HG03095 (cell line): Measurements from ENCODE around the gene NME5.
"Not testable (repeated sequence)": the region's sequence is repeated elsewhere in the genome, so short reads cannot be mapped to it uniquely, and the experiment has no call there.

Source experiments
- ATAC-seq: cut with Tn5 transposase; IDR thresholded peaks from one replicate; pipeline ENCODE4 v1.9.1; 2021; ENCODE audit warnings: moderate library complexity; ENCODE audit not compliant: unreplicated experiment

Gene NME5, protein sequence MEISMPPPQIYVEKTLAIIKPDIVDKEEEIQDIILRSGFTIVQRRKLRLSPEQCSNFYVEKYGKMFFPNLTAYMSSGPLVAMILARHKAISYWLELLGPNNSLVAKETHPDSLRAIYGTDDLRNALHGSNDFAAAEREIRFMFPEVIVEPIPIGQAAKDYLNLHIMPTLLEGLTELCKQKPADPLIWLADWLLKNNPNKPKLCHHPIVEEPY

GRCh38 chr5:138138949-138139780 is at the start of gene NME5:
NME5 (minus strand) TSS chr5:138139428; CDS start chr5:138138780, 648 bp downstream.
- no peak for ATAC-seq

DNA sequence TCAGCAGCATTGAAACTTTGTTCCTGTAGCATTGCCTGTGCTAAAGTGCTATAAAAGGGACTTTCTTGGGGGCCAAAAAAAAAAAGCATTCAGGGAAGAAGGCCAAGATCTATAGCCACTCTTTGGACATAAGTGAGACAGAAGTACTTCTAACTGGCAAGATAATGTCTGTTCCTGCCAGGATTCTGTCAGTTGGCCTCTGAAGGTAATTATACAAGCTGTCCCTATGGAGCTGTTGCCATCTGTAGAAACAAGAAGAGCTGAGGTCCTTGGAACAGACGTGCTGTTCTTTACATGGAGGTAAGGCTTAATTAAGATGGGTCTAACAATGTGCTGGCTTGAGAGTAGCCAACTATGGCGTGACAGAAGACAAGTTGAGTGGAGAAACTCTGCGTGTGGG is 49.4 kb upstream of the NME5 start:
- ATAC-seq = no peak

GRCh38 chr5:138186002-138186447 is 46.8 kb upstream of the NME5 start:
- ATAC-seq = peak; percentile 53

GRCh38 chr5:138182808-138183207 is 43.6 kb upstream of the NME5 start:
- no peak for ATAC-seq

DNA sequence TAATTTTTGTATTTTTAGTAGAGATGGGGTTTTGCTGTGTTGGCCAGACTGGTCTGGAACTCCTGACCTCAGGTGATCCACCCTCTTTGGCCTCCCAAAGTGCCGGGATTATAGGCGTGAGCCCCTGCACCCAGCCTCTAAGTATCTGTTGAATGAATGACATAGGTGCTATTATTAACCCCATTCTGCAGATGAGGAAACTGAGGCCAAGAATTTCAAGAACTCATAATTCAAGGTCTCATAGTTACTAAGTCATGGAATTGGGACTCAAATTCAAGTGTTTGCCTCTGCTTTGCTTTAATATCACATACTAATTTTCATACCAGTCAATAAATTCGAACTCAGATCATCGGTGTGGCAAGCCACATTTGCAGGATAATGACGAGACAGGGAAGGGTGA is 41.6 kb upstream of the NME5 start:
- no peak for ATAC-seq

DNA sequence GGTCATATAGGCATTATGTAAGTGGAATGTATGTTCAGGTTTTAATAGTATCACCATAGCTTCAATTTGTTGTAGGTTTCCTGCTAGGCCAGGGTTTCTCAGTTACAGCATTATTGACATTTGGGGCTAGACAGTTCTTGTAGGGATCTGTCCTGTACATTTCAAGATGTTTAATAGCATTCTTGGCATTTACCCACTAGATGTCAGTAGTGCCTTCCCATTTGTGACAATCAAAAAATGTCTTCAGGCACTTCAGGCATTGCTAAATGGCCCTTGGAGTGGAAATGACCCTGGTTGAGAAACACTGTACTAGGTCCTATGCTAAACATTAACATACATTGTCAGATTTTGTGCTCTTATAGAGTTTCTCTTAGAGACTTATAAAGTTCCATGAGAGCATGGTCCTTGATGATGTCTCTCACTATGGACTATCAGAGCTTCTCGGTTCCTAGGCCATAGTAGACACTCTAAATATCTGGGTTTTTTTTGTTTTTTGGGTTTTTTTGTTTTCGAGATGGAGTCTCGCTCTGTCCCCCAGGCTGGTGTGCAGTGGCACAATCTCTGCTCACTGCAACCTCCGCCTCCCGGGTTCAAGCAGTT is 41.1 kb upstream of the NME5 start:
- ATAC-seq = no peak

- no peak for ATAC-seq
These were observed 40.1 kb upstream of the NME5 start for GRCh38 chr5:138179277-138179857.

DNA sequence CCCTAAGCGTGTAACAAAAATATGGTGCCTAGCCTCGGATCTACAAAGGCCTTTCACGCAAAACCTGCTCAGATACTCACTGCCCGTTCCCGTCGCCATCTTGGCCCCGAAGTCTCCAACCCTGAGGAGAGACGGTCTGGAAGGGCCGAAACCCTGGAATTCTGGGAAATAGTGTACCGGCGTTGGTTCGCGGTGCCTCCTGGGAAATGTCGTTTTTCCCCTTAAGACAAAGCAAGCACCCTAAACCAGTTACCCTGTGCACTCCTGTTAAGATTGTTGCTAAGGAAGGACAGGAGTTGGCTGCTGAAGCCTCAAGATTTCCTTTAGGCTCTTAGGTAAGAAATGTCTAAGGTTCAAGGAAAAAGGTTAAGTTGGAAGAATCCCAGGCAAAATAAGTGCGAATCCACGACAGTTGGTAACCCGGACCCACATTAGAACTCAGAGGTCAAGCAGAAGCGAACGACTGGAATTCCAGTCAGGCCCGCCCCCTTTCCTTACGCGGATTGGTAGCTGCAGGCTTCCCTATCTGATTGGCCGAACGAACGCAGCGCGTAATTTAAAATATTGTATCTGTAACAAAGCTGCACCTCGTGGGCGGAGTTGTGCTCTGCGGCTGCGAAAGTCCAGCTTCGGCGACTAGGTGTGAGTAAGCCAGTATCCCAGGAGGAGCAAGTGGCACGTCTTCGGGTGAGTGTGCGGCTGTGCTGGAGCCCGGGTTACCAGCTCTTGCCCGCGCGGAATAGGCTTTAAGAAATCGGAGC is 39.5 kb upstream of the NME5 start, which contains the start of the genes BRD8 and KIF20A:
TSS of gene BRD8 (minus strand) at position 115 of the 761 bp plus-strand sequence. CDS start at position 99, 16 bp downstream.
TSS of gene KIF20A (plus strand) at position 597 of the 761 bp plus-strand sequence. CDS start 569 bp downstream, outside the sequence.
- peak; percentile 76 for ATAC-seq

DNA sequence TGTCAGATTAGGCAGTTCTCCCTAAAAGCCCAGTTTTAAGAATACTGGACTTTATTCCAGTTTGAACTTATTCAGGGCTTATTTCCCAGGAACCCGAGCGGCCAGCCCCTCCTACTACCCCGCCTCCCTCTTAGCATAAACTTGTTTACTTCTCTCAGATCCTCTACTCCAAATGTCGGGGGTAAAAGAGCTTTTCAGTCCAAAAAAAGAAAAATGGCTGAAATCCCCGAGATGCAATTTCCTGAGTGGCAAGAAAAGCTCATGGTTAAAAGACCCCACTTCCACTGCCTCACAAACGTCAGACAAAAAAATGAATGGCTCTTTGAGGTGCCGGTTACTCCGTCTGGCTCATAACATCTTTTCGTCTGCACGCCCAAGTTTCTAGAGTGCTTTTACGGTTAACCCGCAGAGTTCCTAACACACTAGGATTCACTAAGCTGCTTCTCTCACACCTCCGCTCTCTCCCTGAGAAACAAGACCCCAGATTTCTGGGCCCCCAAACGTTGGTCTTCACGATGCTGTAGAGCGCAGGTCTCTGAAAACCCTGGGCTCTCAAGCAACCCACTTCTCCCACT is 38.8 kb upstream of the NME5 start:
- ATAC-seq = no peak

DNA sequence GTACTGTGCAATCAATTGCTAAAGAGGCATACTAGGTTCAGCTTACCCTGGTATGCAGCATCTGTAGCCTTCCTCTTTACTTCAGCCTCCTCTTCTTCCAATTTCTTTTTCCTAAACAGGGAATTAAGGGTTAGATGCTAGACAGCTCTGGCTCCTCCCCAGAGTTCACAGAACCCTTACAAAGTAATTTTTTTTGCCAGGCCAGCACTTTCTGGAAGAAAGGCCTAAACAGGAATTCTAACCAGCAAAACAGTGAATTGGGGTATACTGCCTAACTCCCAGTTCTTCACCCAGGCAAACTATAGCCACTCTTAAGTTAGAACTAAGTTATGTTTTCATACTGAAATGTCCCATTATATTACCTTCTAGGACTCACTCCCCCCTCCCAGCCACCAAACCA is 31.1 kb upstream of the NME5 start:
- no peak for ATAC-seq

DNA sequence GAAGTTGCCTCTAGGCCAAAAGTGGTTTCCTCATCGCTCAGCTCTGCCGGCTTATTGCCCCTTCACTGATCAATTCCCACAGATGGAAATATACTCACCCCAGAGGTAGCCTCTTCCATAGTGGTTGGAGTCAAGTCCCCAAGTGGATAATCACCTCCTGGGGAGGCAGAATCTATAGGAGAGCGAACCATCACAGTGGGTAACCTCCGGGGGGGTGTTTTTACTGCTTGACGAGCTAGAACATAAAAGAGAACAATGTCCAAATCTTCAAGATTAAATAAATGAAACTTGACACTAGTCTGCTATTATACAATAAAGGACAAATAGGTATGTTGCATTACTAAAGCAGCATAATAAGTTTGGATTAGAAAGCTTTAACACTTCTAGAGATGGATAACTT is 29.9 kb upstream of the NME5 start:
- no peak for ATAC-seq

DNA sequence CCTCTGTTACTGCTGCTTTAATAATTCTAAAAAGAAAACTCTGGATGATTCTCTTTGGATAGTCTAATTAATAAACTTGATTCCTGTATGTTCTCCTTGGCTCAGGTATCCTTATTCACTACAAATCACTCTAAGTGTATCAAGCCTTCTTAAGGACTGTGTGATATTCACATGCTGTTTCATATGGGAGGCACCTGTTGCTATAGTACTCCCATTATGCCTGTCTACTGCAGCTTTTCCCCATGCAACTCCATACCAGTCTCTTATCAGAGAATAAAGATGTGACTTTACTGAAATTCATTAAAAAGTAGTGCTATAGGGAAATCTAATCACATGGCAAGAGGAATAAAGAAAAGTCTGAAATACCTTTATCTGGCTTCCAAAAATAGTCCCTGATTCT is 24.5 kb upstream of the NME5 start:
- ATAC-seq = no peak

- no peak for ATAC-seq
These were observed 21.5 kb upstream of the NME5 start for GRCh38 chr5:138160706-138161105.

- ATAC-seq = no peak
These were observed 20.4 kb upstream of the NME5 start for GRCh38 chr5:138159666-138160065.

GRCh38 chr5:138157626-138158025 is 18.4 kb upstream of the NME5 start:
- ATAC-seq = no peak

DNA sequence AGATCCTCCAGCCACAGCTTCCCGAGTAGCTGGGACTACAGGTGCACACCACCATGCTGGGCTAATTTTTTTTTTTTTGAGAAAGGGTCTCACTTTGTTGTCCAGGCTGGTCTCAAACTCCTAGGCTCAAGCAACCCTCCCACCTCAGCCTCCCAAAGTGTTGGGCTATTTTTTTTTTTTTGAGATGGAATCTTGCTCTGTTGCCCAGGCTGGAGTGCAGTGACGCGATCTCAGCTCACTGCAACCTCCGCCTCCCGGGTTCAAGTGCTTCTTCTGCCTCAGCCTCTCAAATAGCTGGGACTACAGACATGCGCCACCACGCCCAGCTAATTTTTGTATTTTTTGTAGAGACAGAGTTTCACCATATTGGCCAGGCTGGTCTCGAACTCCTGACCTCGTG is 16.7 kb upstream of the NME5 start:
- ATAC-seq = not testable (repeated sequence)

DNA sequence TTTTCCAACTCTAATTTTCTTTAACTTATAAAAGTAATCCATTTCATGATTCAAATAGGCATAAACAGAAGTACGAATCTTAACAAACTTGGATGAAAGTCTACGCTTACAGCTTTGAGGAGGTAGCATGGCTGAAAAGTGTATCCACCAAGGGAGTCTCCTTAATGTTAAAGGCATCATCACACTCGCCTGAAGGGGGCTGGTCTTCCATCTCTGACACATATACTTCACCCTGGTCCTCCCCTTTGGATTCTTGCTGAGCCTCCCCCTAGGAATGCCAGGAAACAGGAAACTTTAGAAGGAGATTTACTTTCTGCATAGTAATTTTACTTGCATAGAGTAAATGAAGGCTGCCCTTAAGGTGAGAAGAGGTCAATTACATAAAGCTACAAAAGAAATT is 10.3 kb upstream of the NME5 start:
- no peak for ATAC-seq

DNA sequence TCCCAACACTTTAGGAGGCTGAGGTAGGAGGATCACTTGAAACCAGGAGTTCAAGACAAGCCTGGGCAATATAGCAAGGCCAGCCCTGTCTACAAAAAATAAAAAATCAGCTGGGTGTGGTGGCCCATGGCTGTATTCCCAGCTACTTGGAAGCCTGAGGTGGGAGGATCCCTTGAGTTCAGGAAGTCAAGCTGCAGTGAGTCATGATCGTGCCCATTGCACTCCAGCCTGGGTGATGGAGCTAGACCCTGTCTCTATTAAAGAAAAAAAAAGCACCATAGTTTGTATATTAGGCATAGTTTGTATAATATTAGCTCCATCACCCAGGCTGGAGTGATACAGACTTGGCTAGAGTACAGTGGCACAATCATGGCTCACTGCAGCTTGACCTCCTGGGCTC is 9.6 kb upstream of the NME5 start:
- ATAC-seq = no peak

DNA sequence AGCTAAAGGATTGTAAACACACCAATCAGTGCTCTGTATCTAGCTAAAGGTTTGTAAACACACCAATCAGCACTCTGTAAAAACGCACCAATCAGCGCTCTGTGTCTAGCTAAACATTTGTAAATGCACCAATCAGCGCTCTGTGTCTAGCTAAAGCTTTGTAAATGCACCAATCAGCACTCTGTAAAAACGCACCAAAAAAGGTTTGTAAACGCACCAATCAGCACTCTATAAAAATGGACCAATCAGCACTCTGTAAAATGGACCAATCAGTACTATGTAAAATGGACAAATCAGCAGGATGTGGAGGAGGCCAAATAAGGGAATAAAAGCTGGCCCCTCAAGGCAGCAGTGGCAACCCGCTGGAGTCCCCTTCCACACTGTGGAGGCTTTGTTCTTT is 4.3 kb upstream of the NME5 start:
- ATAC-seq = not testable (repeated sequence)

GRCh38 chr5:138141734-138142133 is 2.5 kb upstream of the NME5 start:
- no peak for ATAC-seq
